ENCODE results near the gene EYS. TPM values are rescaled to one million over a fixed set of nuclear protein-coding genes. Genes with fewer than 3 reads are reported as not detected.

The EYS gene
- total RNA-seq, 4 donors from 2014 or later = under 0.01 TPM; not detected in 3

DNA sequence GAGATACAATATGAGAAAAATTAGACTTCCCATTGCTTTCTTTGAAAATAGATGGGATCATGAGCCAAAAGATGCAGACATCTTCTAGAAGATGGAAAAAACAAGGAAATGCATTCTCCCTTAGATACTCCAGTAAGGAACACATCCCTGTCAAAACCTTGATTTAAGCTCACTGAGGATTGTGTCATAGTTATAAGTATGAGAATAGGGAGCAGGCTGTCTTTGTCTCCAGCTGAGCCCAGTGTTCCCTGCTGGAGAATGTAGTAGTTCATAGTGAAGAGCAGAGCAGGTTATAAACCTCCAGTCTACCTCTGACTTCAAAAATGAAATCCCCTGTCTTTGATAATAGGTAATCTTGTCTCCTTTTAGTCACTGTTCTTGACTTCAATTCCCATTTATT, 1481.5 kb downstream of the EYS start:
- Histone ChIP-seq H3K27me3 (no peaks in the 10 kb centered on the region), H3K9me3 (no peaks in the 10 kb centered on the region), H3K4me3 (no peak overlapping the region), H3K27ac (replicated peaks in 1 of 4) (no peak overlapping the region), H3K4me1 (no peaks in the 10 kb centered on the region), H3K36me3 (no peaks in the 10 kb centered on the region)
- TF ChIP-seq, protein P1, sequence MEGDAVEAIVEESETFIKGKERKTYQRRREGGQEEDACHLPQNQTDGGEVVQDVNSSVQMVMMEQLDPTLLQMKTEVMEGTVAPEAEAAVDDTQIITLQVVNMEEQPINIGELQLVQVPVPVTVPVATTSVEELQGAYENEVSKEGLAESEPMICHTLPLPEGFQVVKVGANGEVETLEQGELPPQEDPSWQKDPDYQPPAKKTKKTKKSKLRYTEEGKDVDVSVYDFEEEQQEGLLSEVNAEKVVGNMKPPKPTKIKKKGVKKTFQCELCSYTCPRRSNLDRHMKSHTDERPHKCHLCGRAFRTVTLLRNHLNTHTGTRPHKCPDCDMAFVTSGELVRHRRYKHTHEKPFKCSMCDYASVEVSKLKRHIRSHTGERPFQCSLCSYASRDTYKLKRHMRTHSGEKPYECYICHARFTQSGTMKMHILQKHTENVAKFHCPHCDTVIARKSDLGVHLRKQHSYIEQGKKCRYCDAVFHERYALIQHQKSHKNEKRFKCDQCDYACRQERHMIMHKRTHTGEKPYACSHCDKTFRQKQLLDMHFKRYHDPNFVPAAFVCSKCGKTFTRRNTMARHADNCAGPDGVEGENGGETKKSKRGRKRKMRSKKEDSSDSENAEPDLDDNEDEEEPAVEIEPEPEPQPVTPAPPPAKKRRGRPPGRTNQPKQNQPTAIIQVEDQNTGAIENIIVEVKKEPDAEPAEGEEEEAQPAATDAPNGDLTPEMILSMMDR (IDR thresholded peaks at IDR 0.05) = no peak
- no peak for TF ChIP-seq POLR2AphosphoS5 (IDR thresholded peaks at IDR 0.05)
- no peak for DNase-seq (ENCODE audit: extremely low spot score)
- intact Hi-C loops (cut with DNase I) = no loop called here

DNA sequence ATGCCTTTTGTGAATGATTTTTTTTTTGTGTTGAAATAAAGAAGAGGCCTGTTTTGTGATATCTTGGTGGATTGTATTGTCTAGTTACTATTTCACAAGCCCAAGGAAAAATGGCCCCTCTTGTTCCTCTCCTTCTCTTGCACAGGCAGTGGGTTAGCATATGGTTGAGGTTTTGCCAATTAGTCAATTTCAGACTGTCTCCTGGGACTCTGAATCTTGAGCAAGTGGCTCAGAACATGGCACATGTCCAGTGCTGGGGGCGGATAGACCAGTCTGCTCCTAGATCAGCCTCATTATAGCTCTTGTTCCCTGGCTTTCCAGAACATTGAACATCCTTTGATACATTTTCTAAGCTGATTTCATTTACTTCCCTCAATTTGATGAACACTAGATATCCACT, 1482.2 kb downstream of the EYS start:
- TF ChIP-seq EP300 (IDR thresholded peaks at IDR 0.05) (no peak), POLR2AphosphoS5 (IDR thresholded peaks at IDR 0.05) (no peak), POLR2A (IDR thresholded peaks at IDR 0.05; ENCODE audit: low read depth) (no peak)
- TF ChIP-seq, protein P1 (IDR thresholded peaks at IDR 0.05) = no peak
- H3K27ac ChIP-seq (replicated peaks in 1 of 4) = no peak overlapping the region
- H3K36me3 ChIP-seq = no peaks in the 10 kb centered on the region
- H3K4me3 ChIP-seq = no peak overlapping the region
- H3K27me3 ChIP-seq = no peaks in the 10 kb centered on the region
- DNase-seq (ENCODE audit: extremely low spot score) = no peak
- no peaks in the 10 kb centered on the region for H3K4me1 ChIP-seq
- intact Hi-C loops (cut with DNase I) = no loop called here
- 69% methylated on average over 1 of the region's 1 CpG for WGBS
- H3K9me3 ChIP-seq = no peaks in the 10 kb centered on the region

DNA sequence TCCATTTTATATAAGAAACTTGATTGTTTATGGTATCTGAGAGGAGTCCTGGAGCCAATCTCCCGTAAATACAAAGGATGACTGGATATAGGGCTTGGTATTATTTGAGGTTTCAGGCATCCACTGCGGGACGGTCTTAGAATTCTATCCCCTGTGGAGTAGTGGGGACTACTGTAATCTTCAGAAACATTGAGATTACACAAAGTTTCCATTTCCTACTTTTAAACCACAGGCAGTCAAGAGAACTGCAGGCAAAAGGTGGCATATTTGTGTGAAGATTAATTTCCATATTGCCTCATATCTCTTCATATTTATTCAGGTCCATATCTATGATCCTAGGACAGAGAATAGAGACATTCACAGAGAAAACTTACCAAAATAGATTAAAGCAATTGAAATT, 1485.2 kb downstream of the EYS start:
- intact Hi-C loops (cut with DNase I) = no loop called here
- 81% methylated on average over 3 of the region's 3 CpGs for WGBS
- no peak for DNase-seq (ENCODE audit: extremely low spot score)

DNA sequence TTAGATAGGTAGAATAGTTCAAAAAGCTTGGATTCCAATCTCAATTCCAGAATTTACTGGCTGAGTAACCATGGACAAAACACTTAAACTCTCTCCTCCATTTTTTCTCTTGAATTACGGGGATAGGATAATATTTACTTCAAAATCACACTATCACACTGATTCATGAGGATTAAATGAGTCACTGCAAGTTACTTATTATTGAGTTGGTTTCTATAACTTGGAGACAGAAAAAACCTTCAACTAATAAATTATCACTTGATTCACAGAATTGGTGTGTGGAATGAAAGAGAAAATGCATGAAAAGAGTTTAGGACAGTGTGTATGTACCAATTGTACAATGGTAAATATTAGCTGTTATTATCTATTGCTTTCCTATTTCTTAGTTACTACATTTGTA, 1486.2 kb downstream of the EYS start:
- Histone ChIP-seq H3K36me3 (no peaks in the 10 kb centered on the region), H3K27me3 (no peaks in the 10 kb centered on the region), H3K4me1 (no peaks in the 10 kb centered on the region), H3K4me3 (no peak overlapping the region), H3K27ac (replicated peaks in 1 of 4) (no peak overlapping the region), H3K9me3 (no peaks in the 10 kb centered on the region)
- DNase-seq (ENCODE audit: extremely low spot score) = no peak
- intact Hi-C loops (cut with DNase I) = no loop called here
- WGBS = 65% methylated on average over 1 of the region's 1 CpG
- TF ChIP-seq, protein P1 (IDR thresholded peaks at IDR 0.05) = no peak
- TF ChIP-seq POLR2A (IDR thresholded peaks at IDR 0.05; ENCODE audit: low read depth) = no peak
- no peak for TF ChIP-seq EP300 (IDR thresholded peaks at IDR 0.05)
- no peak for TF ChIP-seq POLR2AphosphoS5 (IDR thresholded peaks at IDR 0.05)

More for the DNA sequence above, 1485.2 kb downstream of the EYS start:
- no peaks in the 10 kb centered on the region for H3K27me3 ChIP-seq
- H3K4me3 ChIP-seq = no peak overlapping the region
- no peak overlapping the region for H3K27ac ChIP-seq (replicated peaks in 1 of 4)
- no peaks in the 10 kb centered on the region for H3K36me3 ChIP-seq
- H3K9me3 ChIP-seq = no peaks in the 10 kb centered on the region
- H3K4me1 ChIP-seq = no peaks in the 10 kb centered on the region
- TF ChIP-seq POLR2AphosphoS5 (IDR thresholded peaks at IDR 0.05) (no peak), EP300 (IDR thresholded peaks at IDR 0.05) (no peak)

DNA sequence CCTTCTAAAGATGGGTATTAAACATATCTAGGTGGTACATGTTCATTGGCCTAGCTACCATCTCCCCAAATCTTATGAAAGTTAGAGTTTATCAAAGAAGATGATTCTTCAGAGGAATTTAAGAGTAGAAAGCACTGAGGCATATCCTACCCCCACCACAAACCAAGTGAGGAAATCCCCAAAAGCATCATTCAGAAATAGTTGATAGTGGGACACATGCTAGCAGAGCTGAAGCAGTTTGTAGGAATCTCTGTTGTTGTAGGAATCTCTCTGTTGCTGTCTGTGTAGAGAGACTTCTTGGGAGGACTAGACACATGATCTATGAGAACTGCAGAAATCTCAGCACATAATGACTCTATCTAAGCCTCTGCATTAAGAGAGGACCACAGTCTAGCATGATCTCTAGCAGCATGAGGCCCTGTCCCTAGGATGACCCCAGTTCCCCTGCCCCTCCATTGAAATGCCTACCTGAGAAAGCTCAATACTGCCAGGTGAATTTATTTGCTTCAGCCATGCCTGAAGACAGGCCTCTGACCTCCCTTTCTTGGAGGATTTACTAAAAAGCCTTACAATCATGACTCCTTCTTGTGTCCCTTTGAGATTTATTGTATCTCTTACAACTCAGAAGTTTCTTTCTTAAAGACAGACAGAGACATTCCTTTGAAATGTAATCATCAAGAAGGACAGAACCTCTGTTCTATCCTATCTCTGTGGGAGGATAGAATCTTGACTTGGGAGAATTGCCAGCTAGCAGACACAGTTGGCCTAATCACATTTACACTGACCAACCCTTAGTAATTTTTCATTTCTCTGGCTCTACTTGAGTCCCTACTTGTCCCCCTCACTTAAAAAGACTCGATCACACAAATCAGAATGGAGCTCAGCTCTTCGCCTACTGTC, 1489.1 kb downstream of the EYS start:
- H3K9me3 ChIP-seq = no peaks in the 10 kb centered on the region
- DNase-seq (ENCODE audit: extremely low spot score) = no peak
- 72% methylated on average over 2 of the region's 2 CpGs for WGBS
- H3K27ac ChIP-seq (replicated peaks in 1 of 4) = no peak overlapping the region
- H3K4me3 ChIP-seq = no peak overlapping the region
- intact Hi-C loops (cut with DNase I) = no loop called here
- no peaks in the 10 kb centered on the region for H3K27me3 ChIP-seq
- TF ChIP-seq, protein P1 (IDR thresholded peaks at IDR 0.05) = no peak
- TF ChIP-seq POLR2AphosphoS5 (IDR thresholded peaks at IDR 0.05) = no peak
- no peak for TF ChIP-seq POLR2A (IDR thresholded peaks at IDR 0.05; ENCODE audit: low read depth)
- no peak for TF ChIP-seq EP300 (IDR thresholded peaks at IDR 0.05)
- no peaks in the 10 kb centered on the region for H3K4me1 ChIP-seq
- H3K36me3 ChIP-seq = no peaks in the 10 kb centered on the region
